ENCODE data around the gene PRR36. TPM values are rescaled to one million over a fixed set of nuclear protein-coding genes. Genes with fewer than 3 reads are reported as not detected.

Gene PRR36
- total RNA-seq, 6 experiments from 2014 or later = 0.05 to 0.18 (median 0.09) TPM; not detected in 2

DNA sequence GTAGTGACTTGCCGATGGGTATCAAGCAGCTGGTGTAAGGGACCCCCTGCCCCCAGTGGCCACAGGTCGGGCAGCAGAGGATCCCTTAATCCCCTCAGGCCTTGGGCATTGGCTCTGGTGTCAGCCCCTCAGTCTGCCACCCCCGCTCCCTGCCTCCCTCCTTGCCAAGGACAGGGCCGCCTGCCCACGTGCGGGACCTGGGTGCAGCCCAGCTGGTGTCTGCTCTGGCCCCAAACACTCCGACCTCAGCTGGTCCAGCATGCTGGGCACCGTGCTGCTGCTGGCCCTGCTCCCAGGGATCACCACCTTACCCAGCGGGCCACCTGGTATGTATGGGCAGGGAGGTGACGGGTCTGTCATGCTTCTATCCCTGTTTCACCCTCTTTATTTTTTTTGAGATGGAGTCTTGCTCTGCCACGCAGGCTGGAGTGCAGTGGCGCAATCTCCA is 40.4 kb upstream of the PRR36 start, which contains the start of gene TGFBR3L:
Gene TGFBR3L, plus strand, starts transcription at position 233 of the 448 bp plus-strand sequence.
- Mint-ChIP-seq H3K27ac (peak within 1 kb of the TSS; percentile 48), H3K9me3 (no peaks in the 10 kb centered on the region), H3K36me3 (ENCODE audit: low read depth) (peaks cover 5% of the 10 kb centered on the region; the same call in 1 of the 2 replicates), H3K4me3 (peak within 1 kb of the TSS; percentile 72), H3K27me3 (ENCODE audit: insufficient read depth) (peaks cover 9% of the 10 kb centered on the region), H3K4me1 (ENCODE audit: low read depth) (peaks cover 14% of the 10 kb centered on the region)
- TF ChIP-seq CTCF (IDR thresholded peaks at IDR 0.05) = no peak
- DNase-seq = no peak

DNA sequence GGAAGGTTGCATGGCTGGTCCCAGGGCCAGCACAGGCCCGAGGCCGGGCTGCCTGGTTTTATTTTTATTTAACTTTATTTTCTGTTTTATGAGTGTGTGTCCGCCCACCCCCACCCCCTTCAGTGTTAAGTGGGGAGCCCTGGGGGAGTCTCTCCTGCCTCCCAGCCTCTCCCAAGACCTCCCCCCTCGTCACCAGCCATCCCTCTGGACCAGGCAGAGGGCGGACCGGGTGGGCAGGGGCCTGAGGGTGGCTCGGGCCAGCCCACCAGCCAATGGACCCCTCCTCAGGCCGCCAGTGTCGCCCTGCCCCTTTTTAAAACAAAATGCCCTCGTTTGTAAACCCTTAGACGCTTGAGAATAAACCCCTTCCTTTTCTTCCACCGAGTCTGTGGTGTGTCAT is 39.9 kb upstream of the PRR36 start:
- TF ChIP-seq CTCF (IDR thresholded peaks at IDR 0.05) = no peak
- DNase-seq = no peak
- Mint-ChIP-seq H3K36me3 (ENCODE audit: low read depth) (peaks cover 5% of the 10 kb centered on the region; the same call in 1 of the 2 replicates), H3K27ac (no peak overlapping the region), H3K4me1 (ENCODE audit: low read depth) (peaks cover 11% of the 10 kb centered on the region), H3K4me3 (no peak overlapping the region), H3K27me3 (ENCODE audit: insufficient read depth) (peaks cover 9% of the 10 kb centered on the region), H3K9me3 (no peaks in the 10 kb centered on the region)

GRCh38 chr19:7913652-7914051 is 39.5 kb upstream of the PRR36 start:
- peaks cover 11% of the 10 kb centered on the region for H3K4me1 Mint-ChIP-seq (ENCODE audit: low read depth)
- no peak for DNase-seq
- H3K36me3 Mint-ChIP-seq (ENCODE audit: low read depth) = peaks cover 5% of the 10 kb centered on the region; the same call in 1 of the 2 replicates
- H3K27me3 Mint-ChIP-seq (ENCODE audit: insufficient read depth) = peaks cover 9% of the 10 kb centered on the region
- H3K27ac Mint-ChIP-seq = no peak overlapping the region
- no peak for TF ChIP-seq CTCF (IDR thresholded peaks at IDR 0.05)
- H3K9me3 Mint-ChIP-seq = no peaks in the 10 kb centered on the region
- H3K4me3 Mint-ChIP-seq = no peak overlapping the region

- no peak for TF ChIP-seq CTCF (IDR thresholded peaks at IDR 0.05)
- H3K4me1 Mint-ChIP-seq (ENCODE audit: low read depth) = peaks cover 11% of the 10 kb centered on the region
- H3K9me3 Mint-ChIP-seq = no peaks in the 10 kb centered on the region
- H3K27ac Mint-ChIP-seq = no peak overlapping the region
- peaks cover 5% of the 10 kb centered on the region; the same call in 1 of the 2 replicates for H3K36me3 Mint-ChIP-seq (ENCODE audit: low read depth)
- peaks cover 9% of the 10 kb centered on the region for H3K27me3 Mint-ChIP-seq (ENCODE audit: insufficient read depth)
- no peak for DNase-seq
- no peak overlapping the region for H3K4me3 Mint-ChIP-seq
Observed at GRCh38 chr19:7912697-7913564, 38.7 kb upstream of the PRR36 start.

- TF ChIP-seq CTCF (IDR thresholded peaks at IDR 0.05) = no peak
- H3K4me3 Mint-ChIP-seq = no peak overlapping the region
Observed at GRCh38 chr19:7912144-7912696, 38.0 kb upstream of the PRR36 start.

More at GRCh38 chr19:7912144-7912696, 38.0 kb upstream of the PRR36 start:
- H3K9me3 Mint-ChIP-seq = no peaks in the 10 kb centered on the region
- peaks cover 11% of the 10 kb centered on the region for H3K4me1 Mint-ChIP-seq (ENCODE audit: low read depth)
- peaks cover 5% of the 10 kb centered on the region; the same call in 1 of the 2 replicates for H3K36me3 Mint-ChIP-seq (ENCODE audit: low read depth)
- no peak overlapping the region for H3K27ac Mint-ChIP-seq
- H3K27me3 Mint-ChIP-seq (ENCODE audit: insufficient read depth) = peaks cover 9% of the 10 kb centered on the region
- DNase-seq = no peak

All from HFFc6 (cell line).